Right ventricle myocardium superior (tissue), 1 donor: ENCODE results near the gene HTRA3. TPM values are rescaled to one million over a fixed set of nuclear protein-coding genes. Genes with fewer than 3 reads are reported as not detected.
A peak's percentile ranks its signal among the peaks of the same experiment; 100 is the strongest.
"Not testable (repeated sequence)": the region's sequence is repeated elsewhere in the genome, so short reads cannot be mapped to it uniquely, and the experiment has no call there.

Experiments used
- ATAC-seq: fragments of 200-7000 bp; cut with Tn5 transposase; one replicate; pipeline ENCODE4 v1.9.1; 2020; ENCODE audit warnings: mild to moderate bottlenecking; ENCODE audit not compliant: poor library complexity
- DNase-seq: peaks from one replicate; pipeline ENCODE4 v3.0.0-alpha.2; 2020
- intact Hi-C: fragments of 100-400 bp; cut with DNase I; formaldehyde crosslinking; loops from one replicate; pipeline ENCODE4 v1.11.2; 2022
- total RNA-seq: library from RNA; stranded (reverse); fragmentation: NEBNext Ultra II Directional; extraction: Animal tissue kit (Norgen Biotek cat#: 25700); gene quantifications from one replicate; pipeline ENCODE4 v1.2.1, GENCODE V29; 2021
- donor health status: DM: no; HTN: yes; CAD: no; lungs with severe emphysema.

The HTRA3 gene
- total RNA-seq, 1 donor from 2014 or later = 123 TPM

DNA sequence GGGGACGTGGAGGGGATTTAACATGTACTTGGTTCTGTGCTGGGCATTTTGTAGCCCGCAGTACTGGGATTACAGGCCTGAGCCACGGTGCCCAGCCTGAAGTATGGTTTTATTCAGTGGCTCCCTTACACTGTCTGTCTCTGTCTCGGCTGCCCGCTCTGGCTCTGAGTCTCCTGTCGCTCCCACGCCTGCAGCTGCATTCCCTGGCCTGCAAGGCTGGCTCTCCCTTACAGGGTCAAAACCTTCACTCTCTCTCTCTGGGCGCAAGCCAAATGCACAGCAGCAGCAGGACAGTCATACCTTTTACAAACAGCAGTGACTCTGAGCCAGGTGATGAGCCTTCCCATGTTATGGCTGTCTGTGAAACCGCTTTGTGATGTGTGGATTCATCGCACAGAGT is 72.1 kb downstream of the HTRA3 start:
- intact Hi-C loops = loop anchor here (10.0 kb wide), 1 partner anchor 53 kb away; no protein-coding TSS in a partner anchor
- ATAC-seq (peak; percentile 74), DNase-seq (peak; percentile 82)

DNA sequence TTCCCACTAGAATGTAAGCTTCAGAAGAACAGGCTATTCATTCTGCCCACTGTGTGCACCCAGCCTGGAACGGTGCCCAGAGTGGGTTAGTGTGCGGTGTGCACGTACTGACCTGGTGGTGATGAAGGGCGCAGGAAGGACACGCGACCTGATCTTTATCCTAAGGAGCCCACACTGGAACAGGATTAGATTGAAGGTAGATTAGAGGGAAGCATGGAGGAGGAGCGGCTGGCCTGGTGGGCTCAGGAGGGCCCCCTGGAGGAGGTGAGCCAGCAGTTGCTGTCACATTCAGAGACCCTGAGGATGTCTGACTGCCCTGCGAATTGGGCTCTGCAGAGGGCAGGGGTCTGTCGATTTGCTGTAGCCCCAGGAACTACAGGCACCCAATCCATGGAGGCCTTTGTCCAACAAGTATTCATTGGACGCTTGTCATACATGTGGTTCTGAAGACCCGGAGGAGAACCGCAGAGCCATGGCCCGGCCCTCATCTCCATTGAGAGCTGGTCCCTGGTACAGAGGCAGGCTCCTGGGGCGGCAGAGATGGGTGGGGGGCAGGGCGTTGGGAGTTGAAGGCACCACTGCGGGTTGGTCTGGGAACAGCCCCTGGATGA is 73.2 kb downstream of the HTRA3 start:
- intact Hi-C loops = loop anchor here (10.0 kb wide), 1 partner anchor 52 kb away; no protein-coding TSS in a partner anchor
- ATAC-seq = no peak
- peak; percentile 42 for DNase-seq

- intact Hi-C loops = loop anchor here (10.0 kb wide), 1 partner anchor 51 kb away; no protein-coding TSS in a partner anchor
- DNase-seq (peak; percentile 71), ATAC-seq (no peak)
Measured at GRCh38 chr4:8343262-8343966, 73.9 kb downstream of the HTRA3 start.

DNA sequence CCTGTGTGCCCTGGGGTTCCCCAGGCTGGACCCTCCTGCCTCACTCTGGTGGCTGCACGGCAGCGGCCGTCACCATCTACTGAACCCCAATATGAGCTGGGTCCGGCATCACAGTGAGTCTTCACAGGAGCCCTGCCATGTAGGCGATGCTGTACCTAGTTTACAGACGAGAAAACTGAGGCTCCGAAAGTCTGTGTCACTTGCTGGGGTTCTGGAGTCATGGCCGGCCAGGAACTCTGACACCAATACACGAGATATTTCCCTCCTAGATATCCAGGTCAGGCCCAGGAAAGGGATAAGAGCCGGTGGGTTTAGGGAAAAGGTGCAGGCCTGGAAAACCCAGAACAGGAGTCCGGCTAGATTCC is 74.4 kb downstream of the HTRA3 start:
- ATAC-seq (no peak), DNase-seq (no peak)
- intact Hi-C loops = loop anchor here (10.0 kb wide), 1 partner anchor 51 kb away; no protein-coding TSS in a partner anchor

- peak; percentile 35 for DNase-seq
- intact Hi-C loops = loop anchor here (10.0 kb wide), 1 partner anchor 50 kb away; no protein-coding TSS in a partner anchor
- ATAC-seq = no peak
Measured at GRCh38 chr4:8344377-8344776, 74.8 kb downstream of the HTRA3 start.

GRCh38 chr4:8345053-8345945 is 75.7 kb downstream of the HTRA3 start:
- intact Hi-C loops = loop anchor here (10.0 kb wide), 1 partner anchor 50 kb away; no protein-coding TSS in a partner anchor
- ATAC-seq = no peak
- DNase-seq = peak; percentile 23

- DNase-seq (peak; percentile 45), ATAC-seq (no peak)
- intact Hi-C loops = loop anchor here (10.0 kb wide), 1 partner anchor 49 kb away; no protein-coding TSS in a partner anchor
Measured at GRCh38 chr4:8345946-8346814, 76.6 kb downstream of the HTRA3 start.

- intact Hi-C loops = loop anchor here (10.0 kb wide), 1 partner anchor 48 kb away; no protein-coding TSS in a partner anchor
- ATAC-seq (peak; percentile 37), DNase-seq (peak; percentile 51)
Measured at GRCh38 chr4:8346838-8347605, 77.5 kb downstream of the HTRA3 start.

- no peak for DNase-seq
- intact Hi-C loops = loop anchor here (10.0 kb wide), 1 partner anchor 47 kb away; no protein-coding TSS in a partner anchor
- no peak for ATAC-seq
Measured at GRCh38 chr4:8347660-8348059, 78.1 kb downstream of the HTRA3 start.

DNA sequence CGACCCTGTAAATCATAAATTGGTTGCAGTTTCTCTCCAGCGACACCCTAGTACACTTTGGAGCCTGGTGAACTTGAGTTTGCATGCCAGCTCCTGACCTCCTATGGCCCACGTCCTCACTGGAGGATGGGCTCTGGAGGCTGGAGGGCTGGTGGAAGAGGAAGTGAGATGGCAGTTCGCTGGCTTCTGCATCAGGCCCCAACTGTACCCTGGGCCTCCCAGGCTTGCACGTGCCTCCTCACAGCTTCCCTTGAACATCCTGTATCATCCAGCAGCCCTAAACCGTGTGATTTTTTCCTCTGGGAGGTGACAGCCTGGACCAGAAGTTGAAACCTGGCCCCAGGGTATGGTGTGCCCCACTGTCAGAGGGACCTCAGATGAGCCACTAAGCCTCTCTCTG is 78.5 kb downstream of the HTRA3 start:
- DNase-seq = no peak
- no peak for ATAC-seq
- intact Hi-C loops = loop anchor here (10.0 kb wide), 1 partner anchor 47 kb away; no protein-coding TSS in a partner anchor

DNA sequence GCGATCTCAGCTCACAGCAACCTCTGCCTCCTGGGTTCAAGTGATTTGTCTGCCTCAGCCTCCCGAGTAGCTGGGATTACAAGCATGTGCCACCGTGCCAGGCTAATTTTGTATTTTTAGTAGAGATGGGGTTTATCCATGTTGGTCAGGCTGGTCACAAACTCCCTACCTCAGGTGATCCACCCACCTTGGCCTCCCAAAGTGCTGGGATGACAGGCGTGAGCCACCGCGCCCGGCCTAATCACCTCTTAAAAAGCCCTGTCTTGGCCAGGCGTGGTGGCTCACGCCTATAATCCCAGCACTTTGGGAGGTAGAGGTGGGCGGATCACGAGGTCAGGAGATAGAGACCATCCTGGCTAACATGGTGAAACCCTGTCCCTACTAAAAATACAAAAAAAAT is 79.7 kb downstream of the HTRA3 start:
- ATAC-seq, DNase-seq: not testable (repeated sequence)
- intact Hi-C loops = loop anchor here (10.0 kb wide), 1 partner anchor 46 kb away; no protein-coding TSS in a partner anchor

DNA sequence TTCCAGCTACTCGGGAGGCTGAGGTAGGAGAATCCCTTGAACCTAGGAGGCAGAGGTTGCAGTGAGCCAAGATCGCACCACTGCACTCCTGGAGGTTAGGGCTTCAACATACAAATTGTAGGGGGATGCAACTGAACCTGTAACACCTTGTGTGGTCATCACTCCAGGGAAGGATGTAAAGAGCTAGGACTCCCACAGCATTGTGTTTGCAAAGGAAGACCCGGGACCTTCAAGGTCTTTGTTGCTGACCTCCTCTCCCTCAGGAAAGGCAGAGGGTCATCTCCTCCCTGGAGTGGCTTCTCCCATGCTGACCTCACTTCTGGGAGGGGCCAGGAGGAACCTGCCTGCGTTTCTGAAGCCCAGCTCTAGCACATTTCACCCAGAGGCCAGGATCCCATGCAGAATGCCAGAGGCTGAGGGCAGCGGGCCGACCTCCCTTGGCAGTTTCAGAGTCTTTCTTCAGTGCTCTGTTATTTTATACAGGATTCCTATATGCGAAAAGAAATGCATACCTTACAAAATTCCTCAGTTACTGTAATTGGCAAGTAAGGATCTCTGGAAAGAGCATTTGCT is 80.2 kb downstream of the HTRA3 start:
- ATAC-seq = no peak
- intact Hi-C loops = loop anchor here (10.0 kb wide), 1 partner anchor 45 kb away; no protein-coding TSS in a partner anchor
- DNase-seq = no peak

DNA sequence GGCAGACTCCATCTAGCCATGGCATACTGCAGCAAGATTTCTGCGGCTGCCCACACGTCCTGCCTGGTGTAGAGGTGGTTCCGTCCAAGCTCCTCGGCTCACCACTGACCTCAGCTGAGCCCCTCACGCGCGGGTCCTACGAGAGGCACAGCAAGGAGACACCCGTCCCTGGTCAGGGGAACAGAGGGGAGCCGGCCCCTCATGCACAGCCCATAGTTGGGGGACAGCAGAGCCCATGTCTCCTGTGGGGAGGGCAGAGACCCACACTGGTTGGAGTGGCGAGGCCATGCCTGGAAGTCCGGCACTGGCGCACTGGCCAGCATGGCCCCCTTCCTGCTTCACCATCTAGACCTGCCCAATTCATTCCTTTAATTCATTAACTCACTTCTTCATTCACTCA is 80.8 kb downstream of the HTRA3 start:
- intact Hi-C loops = no loop called here
- ATAC-seq = no peak
- no peak for DNase-seq

- DNase-seq = no peak
- no peak for ATAC-seq
- intact Hi-C loops = no loop called here
Measured at GRCh38 chr4:8350841-8351461, 81.4 kb downstream of the HTRA3 start.

DNA sequence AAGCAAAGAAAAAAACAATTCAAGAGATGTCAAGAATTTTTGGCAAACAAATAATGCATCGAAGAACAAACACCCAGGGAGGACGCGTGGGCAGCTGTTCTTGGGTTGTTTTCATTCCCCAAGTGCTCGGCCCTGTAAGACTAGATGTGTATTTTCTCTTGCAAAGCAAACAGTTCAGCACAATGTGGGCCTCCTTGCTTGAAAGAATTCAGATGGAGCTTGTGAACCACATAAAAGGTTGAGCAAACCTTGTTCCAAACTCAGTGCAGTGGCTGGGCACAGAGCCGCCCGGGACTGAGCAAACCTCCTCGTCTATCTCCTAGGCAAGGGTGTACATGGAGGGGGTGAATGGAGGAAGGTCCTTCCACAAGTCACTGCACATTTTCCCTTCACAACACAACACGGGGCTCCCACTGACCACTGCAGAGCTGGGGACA is 82.4 kb downstream of the HTRA3 start:
- intact Hi-C loops = no loop called here

More for the DNA sequence above, 82.4 kb downstream of the HTRA3 start:
- ATAC-seq (peak; percentile 40), DNase-seq (peak; percentile 44)
